Right ventricle myocardium inferior (tissue), 1 donor: ENCODE data around the gene ZNRF3. TPM values are rescaled to one million over a fixed set of nuclear protein-coding genes. Genes with fewer than 3 reads are reported as not detected.
"Not testable (repeated sequence)": the region's sequence is repeated elsewhere in the genome, so short reads cannot be mapped to it uniquely, and the experiment has no call there.

Experiments used
- ATAC-seq: fragments of 200-7000 bp; cut with Tn5 transposase; one replicate; pipeline ENCODE4 v1.9.1; 2020; ENCODE audit warnings: mild to moderate bottlenecking, moderate library complexity
- DNase-seq: peaks from one replicate; pipeline ENCODE4 v3.0.0; 2021; ENCODE audit errors: missing footprints
- intact Hi-C: fragments of 100-400 bp; cut with DNase I; formaldehyde crosslinking; loops from one replicate; pipeline ENCODE4 v1.11.0; 2022
- total RNA-seq: library from RNA; stranded (reverse); fragmentation: NEBNext Ultra II Directional; extraction: Animal tissue kit (Norgen Biotek cat#: 25700); gene quantifications from one replicate; pipeline ENCODE4 v1.2.1, GENCODE V29; 2021
- donor health status: DM: no; HTN: yes; CAD: no; lungs with severe emphysema.

Gene ZNRF3
- total RNA-seq, 1 donor from 2014 or later: 5.4 TPM

DNA sequence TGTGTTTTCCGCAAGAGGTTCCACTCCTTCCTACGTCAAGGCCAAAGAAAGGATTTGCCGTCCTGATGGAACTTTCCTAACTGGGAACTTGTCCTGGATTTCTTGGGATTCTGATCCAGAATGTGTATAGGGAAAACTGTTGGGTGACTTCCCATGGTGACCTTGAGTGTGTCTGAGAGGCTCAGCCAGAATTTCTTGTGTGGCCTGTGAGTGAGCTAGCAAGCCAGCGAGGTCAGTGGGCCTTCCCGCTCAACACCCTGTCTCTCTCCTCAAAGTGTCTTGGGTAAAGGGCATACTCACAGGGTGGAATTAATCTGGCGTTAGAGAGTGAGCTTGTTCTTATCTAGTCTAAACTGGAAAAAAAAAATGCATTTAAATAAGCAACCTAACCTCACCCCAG is 20.4 kb downstream of the ZNRF3 start:
- intact Hi-C loops: no loop called here
- ATAC-seq (peak; percentile 79), DNase-seq (no peak)

DNA sequence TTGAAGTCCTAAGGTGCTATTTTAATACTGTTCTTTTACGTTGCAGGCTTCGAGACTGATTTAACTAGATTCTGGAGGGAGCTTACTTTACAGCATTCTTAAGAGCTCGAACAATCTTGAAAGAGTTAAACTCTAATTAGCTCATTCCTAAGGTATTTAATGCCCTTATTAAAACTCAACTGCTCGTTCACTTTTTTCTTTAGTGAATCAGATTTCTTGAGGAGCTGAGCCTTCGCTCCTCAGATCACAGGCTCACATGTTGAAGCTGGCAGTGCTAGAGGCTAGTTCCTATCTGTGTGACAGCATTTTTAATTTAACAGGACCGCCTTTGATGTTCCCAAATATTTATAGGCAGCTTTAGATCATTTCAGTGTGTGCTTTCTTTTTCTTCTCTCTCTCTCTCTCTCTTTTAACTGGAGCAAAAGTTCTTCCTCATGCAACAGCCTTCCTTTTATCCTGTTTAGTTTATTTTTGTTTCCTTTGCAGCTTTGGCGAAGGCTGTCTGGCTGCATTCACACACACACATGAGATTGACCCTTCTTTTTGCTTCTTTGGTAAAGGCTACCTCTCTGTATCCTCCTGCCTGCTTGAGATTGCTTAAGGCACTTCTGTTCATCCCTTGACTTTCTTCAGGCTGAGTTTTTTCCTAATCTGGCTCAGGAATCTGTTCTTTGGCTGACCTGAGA is 21.0 kb downstream of the ZNRF3 start:
- ATAC-seq (no peak), DNase-seq (no peak)
- intact Hi-C loops: no loop called here

DNA sequence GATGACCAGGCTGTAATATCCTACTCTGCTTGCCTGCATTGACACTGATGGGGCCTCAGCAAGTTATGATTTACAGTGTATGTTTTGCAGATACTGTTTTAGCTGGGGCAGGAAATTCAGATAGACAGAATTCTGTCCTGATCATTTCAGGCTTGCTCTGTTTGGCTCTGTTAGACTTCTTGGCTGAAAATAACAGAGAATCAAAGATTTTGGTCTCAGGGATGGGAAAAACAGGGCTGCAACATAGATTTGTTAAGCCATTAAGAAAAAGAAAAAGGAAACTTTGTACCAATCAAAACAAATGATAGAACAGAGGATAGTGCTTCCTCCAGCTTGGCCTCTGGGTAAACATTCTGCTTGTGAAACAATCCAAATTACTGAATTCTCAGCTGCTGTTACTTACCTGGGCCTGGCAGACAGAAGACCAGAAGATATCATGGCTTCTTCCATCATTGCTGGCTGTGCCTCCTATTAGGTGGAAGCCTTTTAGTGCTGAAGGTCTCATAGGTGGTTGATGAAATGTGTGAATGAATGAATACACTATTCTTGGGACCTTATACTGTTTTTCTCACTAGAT is 22.0 kb downstream of the ZNRF3 start:
- intact Hi-C loops: no loop called here
- ATAC-seq (no peak), DNase-seq (no peak)

DNA sequence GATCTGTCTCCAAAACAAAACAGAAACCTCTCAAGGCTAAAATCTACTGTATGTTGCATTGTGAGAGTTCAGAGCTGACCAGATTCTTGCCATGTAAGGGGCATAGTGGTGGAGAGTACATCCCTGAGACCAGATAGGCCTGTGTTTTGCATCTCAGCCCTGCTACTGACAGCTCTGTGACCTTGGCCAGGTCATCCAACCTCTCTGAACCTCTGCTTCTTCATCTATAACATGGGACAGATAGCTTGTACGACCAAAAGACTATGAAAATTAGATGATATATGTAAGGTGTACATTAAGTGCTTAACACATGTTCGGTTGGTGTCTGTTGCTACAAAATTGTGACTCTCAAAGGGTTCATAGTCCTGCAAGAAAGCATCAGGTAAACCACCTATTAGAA is 22.9 kb downstream of the ZNRF3 start:
- ATAC-seq (no peak), DNase-seq (no peak)
- intact Hi-C loops: no loop called here

DNA sequence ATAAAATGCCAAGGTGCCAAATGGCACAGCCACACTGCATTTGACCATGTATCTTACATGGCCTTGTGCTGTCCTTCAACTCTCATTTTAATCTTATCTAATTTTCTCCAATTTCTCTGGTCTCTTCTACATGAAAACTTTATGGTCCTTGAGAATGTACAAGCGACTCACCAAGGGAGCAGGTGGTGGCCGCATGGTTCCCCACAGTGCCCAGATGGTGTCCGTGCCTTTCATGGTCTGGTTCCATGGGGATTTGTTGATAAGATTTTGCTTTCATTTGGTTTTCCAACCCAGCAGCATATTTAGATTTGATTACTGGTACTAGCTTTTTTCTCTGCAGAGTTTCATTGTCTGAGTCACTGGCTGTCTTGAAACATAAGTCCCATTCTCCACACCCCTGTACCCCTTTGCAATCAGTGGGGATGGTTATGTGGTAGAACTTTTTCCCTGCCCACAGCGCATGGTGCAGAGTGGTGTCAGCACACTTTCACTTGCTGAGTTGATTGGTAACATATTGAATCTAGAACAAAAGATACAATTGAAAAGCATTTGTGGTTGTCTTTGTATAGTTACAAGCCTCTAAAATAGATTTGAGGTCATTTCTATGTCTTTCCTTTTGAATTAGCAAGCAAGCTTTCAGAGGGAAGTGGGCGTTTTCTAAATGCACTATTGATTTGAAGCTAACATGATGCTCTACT is 24.1 kb downstream of the ZNRF3 start:
- ATAC-seq: no peak
- intact Hi-C loops: no loop called here
- no peak for DNase-seq

DNA sequence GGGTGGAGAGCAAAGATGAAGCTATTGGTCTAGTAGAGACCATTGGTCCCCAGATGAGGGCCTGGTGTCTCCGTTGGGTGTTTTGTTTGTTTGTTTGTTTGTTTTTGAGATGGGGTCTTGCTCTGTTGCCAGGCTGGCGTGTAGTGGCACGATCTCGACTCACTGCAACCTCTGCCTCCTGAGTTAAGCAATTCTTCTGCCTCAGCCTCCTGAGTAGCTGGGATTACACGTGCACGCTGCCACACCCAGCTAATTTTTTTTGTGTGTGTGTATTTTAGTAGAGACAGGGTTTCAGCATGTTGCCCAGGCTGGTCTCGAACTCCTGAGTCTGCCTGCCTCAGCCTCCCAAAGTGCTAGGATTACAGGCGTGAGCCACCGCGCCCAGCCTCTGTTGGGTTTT is 25.4 kb downstream of the ZNRF3 start:
- ATAC-seq, intact Hi-C loops, DNase-seq: not testable (repeated sequence)

DNA sequence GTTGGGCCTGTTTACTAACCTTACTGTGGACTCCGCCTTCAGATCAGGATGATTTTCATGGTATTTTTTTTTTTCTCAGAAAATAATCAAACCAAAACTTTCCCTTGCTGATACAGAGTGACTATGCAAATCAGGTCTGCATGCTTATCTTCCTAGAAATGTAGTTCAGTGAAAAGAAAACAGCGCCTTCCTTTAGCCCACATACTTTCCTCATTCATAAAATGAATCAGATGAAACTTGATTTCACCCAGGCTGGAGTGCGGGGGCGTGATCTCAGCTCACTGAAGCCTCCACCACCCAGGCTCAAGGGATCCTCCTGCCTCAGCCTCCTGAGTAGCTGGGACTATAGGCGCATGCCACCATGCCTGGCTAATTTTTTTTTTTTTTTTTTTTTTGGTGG is 26.0 kb downstream of the ZNRF3 start:
- intact Hi-C loops: no loop called here
- DNase-seq: no peak
- no peak for ATAC-seq

DNA sequence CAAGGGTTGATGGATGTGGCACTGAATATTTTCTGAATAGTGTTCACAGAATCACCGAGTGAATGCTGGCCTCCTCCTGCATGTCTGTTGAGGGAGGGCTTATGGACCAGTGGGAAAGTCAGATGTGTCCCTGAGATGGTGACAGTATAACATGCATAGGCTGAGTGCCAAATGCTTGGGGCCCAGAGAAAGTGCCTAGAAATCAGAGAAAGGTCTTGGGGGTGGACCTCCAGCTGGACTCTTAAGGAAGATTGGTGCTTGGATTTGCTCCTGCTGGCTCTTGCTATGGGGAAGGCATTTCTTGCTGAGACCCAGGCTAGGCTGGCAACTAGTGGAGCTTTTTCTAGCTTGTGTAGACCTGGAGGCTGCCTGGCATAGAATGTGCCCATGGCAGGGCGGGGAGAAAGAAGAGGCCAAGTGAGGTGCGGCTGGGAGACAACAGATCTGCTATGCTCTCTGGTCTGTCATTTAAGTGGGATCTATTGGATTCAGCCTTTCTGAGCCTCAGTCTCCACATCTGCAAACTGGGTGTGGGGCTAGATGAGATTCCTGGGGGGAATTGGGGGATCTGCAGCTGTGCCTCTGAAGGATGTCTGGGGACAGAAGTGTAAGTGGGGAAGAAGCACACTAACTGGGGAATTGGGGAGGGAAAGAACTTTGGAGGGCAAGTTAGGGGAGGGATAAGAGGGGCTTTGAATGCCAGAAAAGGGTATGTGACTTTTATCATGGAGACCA is 27.4 kb downstream of the ZNRF3 start:
- no peak for ATAC-seq
- DNase-seq: no peak
- intact Hi-C loops: no loop called here

DNA sequence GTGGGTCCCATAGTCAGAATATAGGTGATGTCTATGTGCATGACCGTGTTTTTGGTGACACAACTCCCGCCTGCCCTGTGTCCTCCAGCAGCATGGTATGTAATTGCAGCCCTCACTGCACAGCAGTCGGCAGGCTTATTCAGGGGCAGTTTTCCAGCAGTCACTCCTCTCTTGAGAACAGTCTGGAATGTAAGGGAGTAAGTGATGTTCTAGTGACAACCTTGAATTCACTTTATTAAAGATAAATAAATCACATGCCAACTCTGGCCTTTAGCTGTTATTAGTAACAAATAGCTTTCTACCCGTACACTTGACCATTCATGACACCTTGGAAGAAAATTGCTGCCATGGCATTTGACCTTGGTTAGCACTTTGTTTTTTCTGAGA is 27.9 kb downstream of the ZNRF3 start:
- intact Hi-C loops: no loop called here
- DNase-seq (no peak), ATAC-seq (peak; percentile 58)

DNA sequence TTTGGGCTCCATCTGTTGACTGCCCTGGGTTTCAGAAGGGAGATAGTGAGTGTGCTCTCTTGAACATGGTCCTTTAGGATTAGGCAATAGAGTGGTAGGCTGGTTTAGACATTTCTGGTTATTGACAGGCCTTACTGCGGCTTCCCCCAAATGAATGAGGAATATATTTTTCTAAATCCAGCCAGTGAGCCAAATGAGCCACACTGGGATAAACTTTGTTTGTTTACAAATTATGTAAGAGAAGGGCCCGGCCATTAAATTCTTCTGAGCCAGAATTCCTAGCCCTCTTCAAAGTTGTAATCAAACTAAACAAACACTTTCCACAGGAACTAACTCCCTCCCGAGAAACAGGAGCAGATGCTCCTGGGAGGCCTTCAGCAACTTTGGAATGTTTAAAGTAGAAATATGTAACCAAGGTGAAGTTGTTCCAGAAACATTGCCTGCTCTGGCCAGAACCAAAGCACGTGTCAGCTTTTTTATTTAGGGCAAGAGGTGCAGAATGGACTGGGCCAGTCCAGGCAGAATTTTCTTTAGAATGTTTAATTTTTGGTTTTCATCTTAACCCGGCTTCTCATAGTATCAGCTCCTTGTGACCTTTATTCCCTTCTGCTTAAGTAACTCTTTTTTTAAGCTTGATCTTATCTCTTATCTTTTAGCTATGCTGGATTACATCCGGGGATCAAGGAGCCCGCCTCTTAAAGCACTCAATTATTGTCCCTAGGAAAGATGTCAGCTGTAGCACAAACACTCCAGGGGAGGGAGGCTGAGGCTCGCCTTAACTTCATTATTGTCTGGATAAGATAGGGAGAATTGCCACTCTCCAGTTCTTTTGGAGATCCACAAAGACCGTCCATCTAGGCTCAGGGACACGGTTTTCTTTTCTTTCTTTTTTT is 28.7 kb downstream of the ZNRF3 start:
- ATAC-seq: peak; percentile 63
- intact Hi-C loops: no loop called here
- DNase-seq: no peak

DNA sequence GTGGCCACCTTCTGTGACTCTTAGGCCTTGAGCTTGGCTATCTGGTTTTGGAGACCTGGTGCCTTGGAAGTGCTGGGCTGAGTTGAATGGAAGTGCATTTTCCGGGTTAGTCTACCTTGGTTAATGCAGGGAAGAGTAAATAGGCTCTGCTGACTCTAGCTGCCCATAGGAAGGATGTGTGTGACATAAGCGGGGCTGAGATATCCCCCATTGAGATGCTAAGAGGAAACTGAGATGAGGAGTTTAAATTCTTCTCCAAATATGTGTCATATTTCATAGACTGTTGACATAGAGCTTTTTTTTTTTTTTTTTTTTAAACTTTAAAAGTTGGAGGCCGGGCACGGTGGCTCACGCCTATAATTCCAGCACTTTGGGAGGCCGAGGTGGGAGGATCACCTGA is 30.8 kb downstream of the ZNRF3 start:
- DNase-seq: no peak
- ATAC-seq: no peak
- intact Hi-C loops: no loop called here

DNA sequence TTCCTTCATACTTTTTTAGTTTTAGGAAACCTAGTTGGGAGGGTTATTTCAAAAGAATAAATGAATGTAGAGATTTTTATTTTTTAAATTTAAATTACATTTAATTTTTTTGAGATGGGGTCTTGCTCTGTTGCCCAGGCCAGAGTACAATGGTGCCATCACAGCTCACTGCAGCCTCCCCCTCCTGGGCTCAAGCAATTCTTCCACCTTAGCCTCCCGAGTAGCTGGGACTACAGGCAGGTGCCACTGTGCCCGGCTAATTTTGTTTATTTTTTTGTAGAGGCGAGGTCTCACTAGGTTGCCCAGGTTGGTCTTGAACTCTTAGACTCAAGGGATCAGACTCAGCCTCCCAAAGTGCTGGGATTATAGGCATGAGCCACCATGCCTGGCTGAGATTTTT is 32.6 kb downstream of the ZNRF3 start:
- ATAC-seq: no peak
- intact Hi-C loops: no loop called here
- DNase-seq: no peak

DNA sequence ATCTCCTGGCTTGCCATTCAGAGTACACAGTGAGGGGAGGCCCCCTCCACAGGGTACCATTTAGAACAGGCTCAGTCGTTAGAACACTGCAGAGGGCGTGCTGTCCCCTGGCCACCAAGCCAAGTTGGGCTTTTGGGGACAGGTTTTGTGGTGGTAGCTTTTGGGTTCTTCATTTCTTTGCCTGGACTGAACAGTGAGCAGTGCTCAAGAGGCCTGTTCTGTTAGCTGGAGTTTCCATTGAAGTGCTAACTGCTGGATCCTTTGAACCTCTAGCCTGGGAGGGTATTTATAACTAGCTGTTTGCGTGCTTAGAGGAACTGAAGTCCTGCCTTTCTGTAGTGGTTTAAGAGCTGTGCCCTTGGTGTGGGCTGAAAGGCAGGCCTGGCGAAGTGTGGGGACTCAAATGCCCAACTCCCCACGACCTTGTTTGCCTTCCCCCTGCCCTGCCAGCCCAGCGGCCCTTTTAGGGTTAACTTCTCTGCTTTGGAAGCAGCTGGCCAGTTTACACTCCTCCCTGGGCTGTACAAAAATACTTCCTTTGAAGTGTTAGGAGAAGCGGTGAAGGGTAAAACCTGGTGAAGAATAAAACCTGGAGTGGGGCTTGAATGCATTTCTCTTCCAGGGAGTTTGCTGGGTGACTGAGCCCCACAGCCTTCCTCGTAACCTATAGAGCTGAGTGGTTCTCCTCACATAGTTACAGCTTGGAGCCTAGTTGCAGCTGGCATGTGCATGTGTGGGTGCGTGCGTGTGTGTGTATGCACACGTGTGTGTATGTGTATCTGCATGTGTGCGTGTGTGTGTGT is 34.6 kb downstream of the ZNRF3 start:
- DNase-seq: no peak

DNA sequence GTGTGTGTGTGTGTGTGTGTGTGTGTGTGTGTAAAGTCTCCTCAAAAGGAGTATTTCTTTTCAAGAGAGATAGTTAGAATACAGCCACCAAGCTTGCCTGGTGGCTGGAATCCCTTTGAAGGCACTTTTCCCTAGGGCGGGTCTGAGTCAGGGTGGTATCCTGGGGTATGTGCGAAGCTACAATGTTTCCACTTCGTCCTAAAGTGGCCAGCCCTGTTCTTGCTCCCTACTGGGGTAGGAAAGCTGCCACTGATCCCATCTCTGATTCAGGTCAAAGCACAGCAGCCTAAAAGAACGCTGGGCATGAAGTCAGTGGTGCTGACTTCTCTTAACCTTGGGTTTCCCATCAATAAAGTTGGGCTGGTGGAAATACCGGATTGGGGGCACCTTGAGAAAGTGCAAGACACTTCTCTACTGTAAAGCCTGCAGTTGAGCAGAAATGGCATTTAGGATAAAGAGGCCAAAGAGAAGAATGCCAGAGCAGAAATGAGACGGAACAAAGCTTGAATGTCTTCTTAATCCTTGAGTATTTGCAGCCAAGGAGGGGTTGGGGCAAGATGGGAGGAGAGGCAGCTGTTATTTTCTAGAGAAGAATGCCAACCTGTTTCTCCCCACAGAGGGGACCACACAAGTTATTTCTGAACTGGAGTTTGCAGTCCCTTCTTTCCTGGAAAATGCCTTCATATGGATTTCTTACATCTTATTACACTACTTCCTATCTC is 35.3 kb downstream of the ZNRF3 start:
- intact Hi-C loops: loop anchor here (1.0 kb wide), 1 partner anchor 113 kb away; no protein-coding TSS in a partner anchor
- ATAC-seq (peak; percentile 13), DNase-seq (no peak)

More for the DNA sequence above, 34.6 kb downstream of the ZNRF3 start:
- intact Hi-C loops: loop anchor here (1.0 kb wide), 1 partner anchor 113 kb away; no protein-coding TSS in a partner anchor
- peak; percentile 79 for ATAC-seq

DNA sequence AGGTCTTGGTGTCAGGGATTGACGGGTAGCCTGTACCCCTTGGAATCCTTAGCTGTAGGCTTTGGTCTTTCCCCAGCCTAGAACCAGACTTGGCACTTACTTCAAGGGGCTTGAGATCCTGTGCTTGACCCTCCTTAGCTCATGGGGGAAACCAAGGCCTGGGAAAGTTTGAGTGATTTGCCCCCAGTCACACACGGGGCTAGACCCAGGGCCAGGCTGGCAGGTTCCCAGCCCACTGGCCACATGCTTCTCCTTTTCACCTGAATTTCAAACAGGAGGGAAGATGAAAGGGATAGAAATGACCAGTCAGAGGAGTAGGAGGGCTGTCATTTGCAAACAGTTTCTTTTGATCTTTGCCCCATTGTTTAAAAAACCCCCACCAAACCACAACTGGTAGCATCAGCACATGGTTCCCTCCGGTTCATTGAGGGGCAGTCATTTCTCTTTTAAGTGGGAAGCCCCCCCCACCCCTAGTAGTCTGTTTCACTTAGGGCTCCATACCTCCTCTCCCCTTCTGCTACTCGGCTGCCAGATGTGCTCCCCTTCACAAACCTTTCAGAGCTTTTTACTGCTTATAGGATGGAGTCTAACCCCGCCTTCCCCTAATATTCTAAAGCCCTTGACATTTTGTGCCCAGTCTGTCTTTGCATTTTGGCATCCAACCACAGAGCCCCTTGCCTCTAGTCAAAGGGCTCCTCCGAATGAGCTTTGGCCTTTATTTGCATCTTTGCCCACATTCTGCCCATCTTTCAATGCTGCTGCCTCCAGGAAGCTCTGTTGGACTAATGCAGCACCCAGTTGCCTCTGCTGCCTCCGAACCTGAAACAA is 37.6 kb downstream of the ZNRF3 start:
- ATAC-seq: no peak
- intact Hi-C loops: no loop called here
- no peak for DNase-seq

DNA sequence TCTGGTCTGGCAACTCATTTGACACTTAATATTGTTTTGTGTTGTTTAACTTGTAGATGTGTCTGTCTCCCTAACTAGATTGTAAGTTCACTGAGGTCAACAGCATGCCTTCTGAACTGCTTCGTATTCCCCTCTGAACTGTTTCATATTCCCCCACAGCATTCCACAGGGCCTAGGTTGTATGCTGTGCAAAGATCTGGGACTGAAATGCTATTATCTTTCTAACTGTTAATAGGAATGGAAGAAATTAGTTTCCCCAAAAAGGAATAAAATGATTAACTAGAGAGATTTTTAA is 38.2 kb downstream of the ZNRF3 start:
- DNase-seq: no peak
- intact Hi-C loops: no loop called here
- ATAC-seq: no peak
